GM19193 (cell line): ENCODE data around the gene INMT.

Experiments used
- POLR2A ChIP-seq: IDR thresholded peaks from 4 replicates; pipeline ENCODE4 v1.6.1; 2011; ENCODE audit not compliant: insufficient read depth, insufficient read length; ENCODE audit errors: extremely low read depth

INMT gene

GRCh38 chr7:30760514-30761213 is 8.7 kb downstream of the INMT start:
- TF ChIP-seq POLR2A: no peak

GRCh38 chr7:30761214-30762156 is 9.6 kb downstream of the INMT start:
- TF ChIP-seq POLR2A: no peak

- no peak for TF ChIP-seq POLR2A
These were observed 12.4 kb downstream of the INMT start for GRCh38 chr7:30764030-30764975.

GRCh38 chr7:30765408-30765807 is 13.5 kb downstream of the INMT start:
- no peak for TF ChIP-seq POLR2A

- no peak for TF ChIP-seq POLR2A
These were observed 18.9 kb downstream of the INMT start for GRCh38 chr7:30770845-30771173.

- no peak for TF ChIP-seq POLR2A
These were observed 19.4 kb downstream of the INMT start, which contains the start of gene MINDY4 for GRCh38 chr7:30771174-30771879. MINDY4 (plus strand) TSS chr7:30771417; CDS start chr7:30771494, 77 bp downstream.

GRCh38 chr7:30771880-30772425 is 20.0 kb downstream of the INMT start:
- no peak for TF ChIP-seq POLR2A

GRCh38 chr7:30772984-30773383 is 21.0 kb downstream of the INMT start:
- TF ChIP-seq POLR2A: no peak

- TF ChIP-seq POLR2A: no peak
These were observed 24.1 kb downstream of the INMT start for GRCh38 chr7:30775992-30776391.

GRCh38 chr7:30776971-30777370 is 25.0 kb downstream of the INMT start:
- TF ChIP-seq POLR2A: no peak

- TF ChIP-seq POLR2A: no peak
These were observed 26.5 kb downstream of the INMT start for GRCh38 chr7:30778255-30779025.

GRCh38 chr7:30779574-30779973 is 27.6 kb downstream of the INMT start:
- TF ChIP-seq POLR2A: no peak

- no peak for TF ChIP-seq POLR2A
These were observed 29.0 kb downstream of the INMT start for GRCh38 chr7:30780941-30781340.

GRCh38 chr7:30782690-30783089 is 30.8 kb downstream of the INMT start:
- TF ChIP-seq POLR2A: no peak

GRCh38 chr7:30785786-30786185 is 33.9 kb downstream of the INMT start:
- no peak for TF ChIP-seq POLR2A
